CD4-positive, alpha-beta T cell treated with Interleukin-4 for 4 hours (primary cell): Measurements from ENCODE around the gene TRERF1.

Source experiments
- DNase-seq: peaks from one replicate; pipeline ENCODE4 v3.0.0-alpha.2; 2020

The TRERF1 gene

DNA sequence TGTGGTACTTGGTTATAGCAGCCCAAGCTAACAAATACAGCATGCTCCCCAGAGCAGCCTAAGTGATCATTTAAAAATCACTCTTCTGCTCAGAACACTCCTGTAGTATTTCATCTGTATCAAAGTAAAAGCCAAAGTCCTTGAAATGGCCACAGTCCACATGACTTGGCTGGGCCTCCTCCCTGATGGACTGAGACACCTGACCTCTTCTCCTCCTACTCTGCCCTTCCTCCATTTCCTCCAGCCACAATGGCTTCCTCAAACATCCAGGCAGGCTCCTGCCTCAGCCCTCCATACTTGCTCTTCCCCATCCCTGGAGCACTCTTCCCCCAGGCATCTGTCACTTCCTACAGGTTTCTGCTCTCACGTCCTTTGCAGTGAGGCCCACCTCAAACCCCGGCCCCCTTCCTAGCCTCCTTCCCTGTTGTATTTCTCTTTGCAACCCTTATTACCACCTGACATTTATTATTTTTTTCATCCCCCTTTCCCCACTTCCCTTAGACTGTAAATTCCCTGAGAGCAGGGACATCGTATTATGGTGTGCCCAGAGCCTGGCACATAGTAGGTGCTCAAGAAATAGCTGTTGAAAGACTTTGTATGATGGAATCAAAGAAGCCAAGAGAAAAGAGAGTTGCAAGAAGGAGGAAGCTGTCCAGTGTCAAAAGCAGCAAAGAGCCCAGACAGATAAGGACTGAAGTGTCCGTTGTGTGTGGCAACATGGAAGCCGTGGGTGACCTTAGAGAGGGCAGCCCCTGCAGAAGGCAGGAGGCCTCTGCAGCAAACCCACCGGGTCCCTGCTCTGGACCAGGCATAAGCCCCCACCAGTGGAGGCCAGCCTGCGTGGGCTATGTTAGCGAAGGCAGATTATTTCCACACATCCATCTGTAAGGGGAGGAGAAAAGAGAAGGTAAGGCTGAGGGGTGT lies 87.5 kb downstream of the TRERF1 start:
- no peak for DNase-seq

DNA sequence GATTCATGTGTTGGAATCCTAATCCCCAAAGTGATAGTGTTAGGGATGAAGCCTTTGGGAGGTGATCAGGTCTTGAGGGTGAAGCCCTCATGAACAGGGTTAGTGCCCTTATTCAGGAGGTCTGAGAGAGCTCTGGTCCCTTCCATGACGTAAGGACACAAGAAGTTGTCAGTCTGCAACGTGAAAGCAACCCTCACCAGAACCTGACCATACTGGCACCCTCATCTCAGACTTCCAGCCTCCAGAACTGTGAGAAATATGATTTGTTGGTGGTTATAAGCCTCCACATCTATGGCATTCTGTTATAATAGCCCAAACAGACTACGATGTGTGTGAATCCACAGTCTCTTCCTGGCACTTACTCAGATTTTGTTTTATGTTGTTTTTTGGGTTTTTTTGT lies 90.7 kb downstream of the TRERF1 start:
- DNase-seq, result no peak

DNA sequence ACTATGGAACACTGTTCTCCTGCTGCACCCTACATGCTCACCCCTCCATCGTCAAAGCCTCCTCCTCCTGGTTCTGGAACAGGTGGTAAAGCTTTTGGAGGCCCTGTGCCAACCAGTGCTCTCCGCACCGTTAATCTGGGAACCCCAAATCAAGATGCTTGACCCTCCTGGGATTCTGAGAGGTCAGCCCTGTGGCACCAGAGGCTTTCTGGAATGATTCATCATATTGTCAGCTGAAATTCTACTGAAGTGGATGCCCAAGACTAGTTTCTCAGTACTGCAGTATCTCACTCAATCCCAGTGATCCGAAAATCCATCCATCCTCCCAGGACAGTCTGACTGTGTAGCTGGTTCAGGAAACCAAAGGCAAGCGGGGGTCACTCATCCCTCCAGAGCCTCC lies 92.7 kb downstream of the TRERF1 start:
- no peak for DNase-seq

DNA sequence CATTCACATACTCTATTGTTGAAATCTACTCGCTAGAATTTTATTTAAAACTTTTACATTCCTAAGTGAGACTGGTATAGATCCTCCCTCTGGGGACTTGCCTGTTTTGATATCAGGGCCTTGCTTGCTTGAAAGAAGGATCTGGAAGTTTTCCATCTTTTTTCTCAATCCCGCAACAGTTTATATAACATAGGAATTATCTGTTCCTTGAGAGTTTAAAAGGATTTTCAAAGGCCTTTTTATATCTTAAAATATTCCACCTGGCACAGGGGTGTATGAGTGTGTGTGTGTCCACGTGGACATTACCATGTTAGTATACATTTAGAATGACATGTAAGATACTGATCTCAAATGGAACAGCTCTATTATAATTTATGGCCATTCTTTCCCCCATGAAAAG lies 96.3 kb downstream of the TRERF1 start:
- DNase-seq, result no peak

DNA sequence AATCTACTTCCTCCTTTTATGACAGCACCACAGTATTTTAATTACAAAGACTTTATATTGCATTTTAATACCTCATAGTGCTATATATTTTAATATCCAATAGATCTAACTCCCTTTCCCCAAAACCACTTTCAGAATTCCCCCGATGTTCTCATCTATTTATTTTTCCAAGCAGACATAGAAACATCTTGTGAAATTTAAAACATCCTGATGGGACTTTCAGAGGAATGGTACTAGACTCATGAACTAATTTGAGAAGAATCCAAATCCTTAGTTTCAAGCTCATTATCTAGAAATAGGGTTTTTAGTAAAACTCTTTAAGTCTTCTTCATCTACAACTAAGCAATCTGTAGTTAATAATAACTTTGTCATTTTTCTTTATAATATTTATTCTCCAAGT lies 97.0 kb downstream of the TRERF1 start:
- no peak for DNase-seq

DNA sequence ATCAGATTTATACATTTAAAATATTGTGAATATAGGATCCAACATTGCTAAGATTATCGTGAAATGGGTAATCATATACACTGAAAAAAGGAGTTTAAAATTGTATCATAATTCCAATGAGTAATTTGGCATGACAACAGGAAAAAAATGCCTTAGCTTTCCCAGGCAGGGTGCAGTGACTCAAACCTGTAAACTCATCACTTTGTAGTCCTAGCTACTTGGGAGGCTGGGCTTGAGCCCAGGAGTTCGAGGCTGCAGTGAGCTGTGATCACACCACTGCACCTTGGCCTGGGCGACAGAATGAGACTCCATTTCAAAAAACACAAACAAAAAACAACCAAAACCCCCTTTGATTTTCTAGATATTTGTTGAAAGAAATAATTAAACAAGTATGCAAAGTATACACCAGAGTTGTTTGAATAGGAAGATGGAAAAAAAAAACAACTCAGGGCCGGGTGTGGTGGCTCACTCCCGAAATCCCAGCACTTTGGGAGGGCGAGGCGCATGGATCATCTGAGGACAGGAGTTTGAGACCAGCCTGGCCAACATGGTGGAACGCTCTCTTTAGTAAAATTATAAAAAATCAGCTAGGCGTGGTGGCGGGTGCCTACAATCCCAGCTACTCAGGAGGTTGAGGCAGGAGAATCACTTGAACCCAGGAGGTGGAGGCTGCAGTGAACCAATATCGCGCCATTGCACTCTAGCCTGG lies 98.7 kb downstream of the TRERF1 start:
- no peak for DNase-seq

DNA sequence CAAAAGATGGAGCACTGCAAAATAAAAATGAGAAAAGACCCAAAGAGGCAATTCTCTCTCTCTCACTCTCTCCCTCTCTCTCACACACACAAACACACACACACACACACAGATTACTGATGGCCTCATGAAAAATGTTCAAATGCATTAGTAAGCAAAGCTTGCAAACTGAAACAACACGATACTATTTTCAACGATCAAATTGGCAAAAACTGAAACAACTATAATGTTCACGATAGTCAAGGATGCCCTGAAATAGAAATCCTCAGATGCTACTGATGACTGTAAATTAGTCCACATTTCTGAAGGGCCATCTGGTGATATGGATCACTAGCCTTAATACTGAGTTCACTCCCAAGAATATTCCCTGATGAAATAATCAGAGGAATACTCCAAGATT lies 100.8 kb downstream of the TRERF1 start:
- DNase-seq, result no peak

DNA sequence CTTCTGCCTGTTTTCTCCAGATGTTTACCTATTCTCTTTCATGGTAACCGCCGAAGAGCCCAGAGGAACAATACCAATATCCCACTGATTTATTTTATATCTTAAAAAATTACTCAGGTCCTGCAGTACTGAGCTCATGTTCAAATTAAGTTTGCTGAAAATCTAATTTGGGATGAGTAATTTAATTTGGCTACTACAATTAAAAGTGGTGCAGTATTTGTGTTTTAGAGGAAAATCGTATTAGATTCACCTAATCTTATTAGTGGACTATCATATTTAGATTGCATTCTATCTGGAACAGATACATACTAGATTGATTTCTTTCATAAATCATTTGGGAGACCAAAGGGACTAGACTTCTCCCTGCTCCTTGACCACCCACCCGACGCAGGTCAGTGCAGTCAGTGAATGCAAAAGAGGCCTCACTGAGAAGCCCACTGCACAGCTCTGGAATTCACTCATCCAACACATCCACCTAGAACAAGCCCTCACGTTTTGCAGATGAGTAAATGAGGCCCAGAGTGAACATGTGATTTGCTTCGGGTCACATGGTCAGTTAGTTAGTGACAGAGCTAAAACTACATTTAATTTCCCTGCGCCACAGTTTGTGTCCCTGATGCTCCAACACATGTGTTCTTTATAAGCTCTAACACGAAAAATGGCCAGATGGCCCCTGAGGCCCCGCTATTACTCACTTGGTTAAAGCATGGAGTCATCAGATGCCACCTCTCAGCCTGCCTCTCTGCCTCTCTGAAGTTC lies 101.8 kb downstream of the TRERF1 start:
- no peak for DNase-seq

DNA sequence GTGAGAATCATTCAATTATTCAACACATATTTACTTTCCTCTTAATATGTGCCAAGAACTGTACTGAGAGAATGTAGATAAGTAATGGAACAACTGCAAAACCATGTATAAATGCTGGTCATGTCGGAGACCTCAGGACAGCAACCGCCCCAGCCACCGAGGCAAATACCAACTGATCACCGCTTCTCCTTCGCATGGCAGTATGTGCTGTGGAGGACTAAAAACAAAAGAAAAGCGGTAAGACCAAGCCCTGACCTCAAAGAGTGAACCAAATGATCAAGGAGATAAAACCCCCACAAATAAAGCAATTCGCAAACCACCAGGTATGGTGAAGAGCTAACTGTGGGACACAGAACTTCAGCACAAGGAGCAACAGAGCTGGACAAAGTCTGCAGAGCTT lies 104.3 kb downstream of the TRERF1 start:
- DNase-seq, result no peak

DNA sequence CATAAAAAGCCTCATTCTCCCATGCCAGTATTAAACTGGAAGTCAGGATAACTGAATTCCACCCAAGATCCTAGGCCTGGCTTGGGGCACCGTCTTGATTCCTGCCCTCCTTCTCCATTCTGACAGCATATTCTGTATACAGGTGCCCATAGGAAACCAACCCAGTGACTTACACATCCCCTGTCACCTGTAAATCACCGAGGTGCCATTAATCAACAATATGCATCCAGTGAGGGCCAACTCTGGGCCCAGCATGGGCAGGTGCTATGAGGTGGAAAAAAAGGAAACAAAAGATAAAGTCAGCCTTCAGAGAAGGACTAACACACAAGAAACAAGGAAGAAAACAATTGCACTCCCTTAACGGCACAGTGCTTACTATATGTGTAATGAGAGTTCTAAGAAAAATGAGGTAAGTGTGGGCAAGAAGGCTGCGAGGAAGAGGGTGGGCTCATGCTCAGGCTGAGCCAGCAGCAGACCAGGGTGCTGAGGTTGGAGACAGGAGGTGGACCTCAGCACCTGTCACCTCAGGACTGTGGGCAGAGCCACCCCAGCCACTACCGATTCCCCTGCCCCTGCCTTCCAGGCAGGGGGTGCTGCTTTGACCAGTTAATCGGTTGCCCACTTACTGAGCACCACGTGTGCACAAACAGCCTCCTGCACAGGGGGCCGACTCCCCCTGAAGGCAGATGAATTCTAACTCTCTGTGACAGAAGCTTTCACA lies 105.9 kb downstream of the TRERF1 start:
- DNase-seq, result peak; percentile 15

DNA sequence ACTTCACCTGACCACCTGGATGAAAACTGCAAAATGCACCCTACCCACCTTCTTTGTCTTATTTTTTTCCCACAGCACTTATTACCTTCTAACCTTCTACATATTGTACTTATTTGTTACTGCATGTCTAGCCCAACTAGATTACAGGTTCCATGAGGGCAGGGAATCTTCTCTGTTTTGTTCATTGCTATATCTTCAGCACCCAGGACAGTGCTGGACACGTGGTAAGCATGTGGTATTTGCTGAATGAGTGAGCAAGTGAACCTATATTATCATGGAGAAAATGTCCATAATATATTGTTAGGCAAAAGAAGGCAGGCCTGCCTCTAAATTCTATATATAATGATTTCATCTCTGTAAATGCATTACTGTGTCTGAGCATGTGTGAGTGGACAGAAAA lies 107.0 kb downstream of the TRERF1 start:
- DNase-seq, result no peak

DNA sequence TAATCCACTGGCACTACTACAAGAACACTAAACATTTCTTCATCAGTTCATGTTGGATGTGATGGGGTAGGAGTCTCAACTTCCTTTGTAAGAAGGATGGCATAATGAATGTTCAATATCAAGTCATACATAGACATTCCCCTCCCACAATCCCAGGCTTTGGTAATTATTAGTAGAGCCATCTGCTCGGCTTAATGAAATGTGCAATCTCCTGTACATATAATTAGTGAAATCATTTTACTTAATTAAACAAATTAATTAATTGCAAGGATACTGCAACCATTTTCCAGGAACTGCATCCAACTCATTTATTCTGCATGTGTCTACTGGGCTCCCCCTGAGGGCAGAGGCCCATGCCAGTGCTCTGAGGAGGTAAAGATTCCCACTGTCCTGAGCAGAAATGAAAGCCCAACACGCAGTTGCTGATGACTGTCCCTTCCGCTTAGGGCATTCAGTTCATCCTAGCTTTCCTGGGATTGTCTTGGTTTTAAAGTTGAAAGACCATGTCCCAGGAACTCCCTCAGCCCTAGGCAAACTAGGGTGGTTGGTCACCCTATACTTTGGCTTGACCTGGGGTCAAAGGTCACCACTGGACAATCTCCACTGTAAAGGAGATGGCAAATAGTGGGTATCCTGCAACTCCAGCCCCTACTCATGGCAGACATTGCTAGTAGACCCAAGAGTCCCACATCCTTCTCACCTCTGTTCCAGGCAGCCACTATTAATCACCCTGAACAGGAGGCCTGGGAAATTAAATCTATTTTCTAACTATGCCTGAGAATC lies 109.8 kb downstream of the TRERF1 start:
- no peak for DNase-seq

DNA sequence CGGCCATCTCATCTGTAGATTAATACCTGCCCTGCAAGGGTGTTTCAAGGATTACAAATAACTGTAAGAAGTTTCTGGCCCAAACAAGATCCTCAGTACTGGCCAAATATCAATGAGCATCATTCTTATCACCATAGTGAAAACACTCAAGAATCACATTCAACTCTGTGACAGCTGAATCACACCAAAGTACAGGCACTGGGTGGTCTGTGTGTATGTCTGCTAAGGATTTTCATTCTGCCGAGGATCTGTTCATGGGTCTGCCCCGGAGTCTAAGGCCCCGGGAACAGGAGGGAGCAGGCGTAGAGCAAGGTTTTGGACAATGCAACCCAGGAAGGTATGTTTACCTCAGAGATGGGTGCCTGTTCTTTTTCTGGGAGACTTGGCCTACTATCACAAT lies 110.5 kb downstream of the TRERF1 start:
- DNase-seq, result no peak

DNA sequence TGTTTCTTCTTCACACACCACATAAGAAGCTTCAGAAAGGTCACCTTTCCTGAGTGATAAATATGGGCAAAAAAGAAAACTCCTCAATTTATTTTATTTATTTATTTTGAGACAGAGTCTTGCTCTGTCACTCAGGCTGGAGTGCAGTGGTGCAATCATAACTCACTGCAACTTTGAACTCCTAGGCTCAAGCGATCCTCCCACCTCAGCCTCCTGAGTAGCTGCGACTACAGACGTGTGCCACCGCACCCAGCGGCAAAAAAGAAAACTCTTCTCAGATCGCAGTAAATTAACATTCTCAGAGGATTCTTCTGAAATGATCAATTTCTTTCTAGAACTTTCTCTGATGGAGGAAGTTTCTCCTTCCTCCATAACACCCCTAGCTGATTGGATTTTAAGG lies 111.2 kb downstream of the TRERF1 start:
- DNase-seq, result no peak

DNA sequence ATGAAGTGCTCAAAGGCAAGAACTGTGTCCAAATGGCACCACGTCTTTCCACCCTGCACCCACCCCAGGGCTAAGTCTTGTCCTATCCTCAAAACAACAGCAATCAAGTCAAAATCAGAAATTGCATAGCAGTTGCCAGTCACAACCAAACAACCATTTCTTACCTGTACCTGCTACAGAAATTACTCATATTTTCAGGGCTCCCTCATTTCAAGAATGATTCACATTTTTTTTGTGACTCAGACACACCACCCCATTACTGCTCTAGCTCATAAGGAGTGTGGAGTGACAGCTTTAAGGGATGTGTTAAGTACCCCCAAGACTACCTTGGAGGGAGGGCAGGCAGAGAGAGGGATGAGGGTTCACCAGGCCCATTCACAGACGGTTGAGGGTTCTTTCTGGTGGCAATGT lies 111.7 kb downstream of the TRERF1 start:
- peak; percentile 51 for DNase-seq

DNA sequence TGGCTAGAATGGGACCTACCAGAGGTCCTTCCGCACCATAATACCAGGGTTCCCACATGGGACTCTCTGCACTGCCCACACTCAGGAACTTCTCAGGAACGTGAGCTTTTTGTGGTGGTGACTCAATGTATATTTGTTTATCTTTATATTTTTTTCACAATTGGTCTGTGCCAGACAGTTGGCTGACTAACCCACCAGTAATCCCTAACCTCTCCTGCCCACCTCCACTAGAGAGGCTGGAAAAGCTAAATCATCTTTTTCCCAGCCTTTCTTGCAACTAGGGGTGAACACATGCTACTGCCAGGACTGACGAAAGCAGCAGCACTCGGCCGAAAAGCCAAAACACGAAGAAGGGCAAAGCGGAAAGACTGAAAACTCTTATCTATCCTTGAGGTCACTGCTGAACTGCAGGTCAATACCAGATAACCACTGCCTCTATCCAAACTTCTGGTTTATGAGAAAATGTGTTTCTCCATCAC lies 112.9 kb downstream of the TRERF1 start:
- DNase-seq, result no peak

DNA sequence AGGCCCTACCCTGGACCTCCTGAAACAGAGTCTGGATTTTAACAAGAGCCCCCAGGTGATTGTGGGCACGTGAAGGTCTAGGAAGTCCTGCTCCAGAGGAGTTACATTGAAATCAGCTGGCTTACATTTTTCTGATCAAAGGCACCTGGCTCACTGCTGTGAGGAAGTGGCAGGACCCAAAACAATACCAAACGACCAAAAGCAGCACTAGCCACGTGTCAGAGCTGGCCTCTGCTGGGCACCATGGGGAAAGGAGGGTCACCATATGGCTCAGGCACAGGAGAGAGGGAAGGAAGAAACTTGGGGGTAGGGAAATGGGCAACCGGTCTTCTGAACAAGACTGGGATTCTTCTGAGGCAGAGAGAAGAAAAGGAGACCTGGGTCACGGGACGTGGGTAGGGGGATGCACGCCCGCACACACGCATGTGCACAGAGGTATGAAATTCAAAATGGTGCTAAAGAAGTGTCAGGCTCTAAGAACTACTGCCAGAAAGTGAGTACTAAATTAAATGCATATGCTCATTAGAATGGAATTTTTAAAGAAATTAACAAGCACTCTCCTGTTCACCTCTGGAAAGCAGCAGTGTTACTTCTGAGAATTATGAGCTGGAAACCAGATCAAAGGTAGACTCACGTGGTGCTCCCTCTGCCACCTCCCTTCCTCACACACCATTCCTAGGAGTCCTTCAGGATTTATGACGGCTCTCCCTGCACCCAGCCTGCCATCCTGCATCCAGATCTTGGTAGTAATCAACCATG lies 113.6 kb downstream of the TRERF1 start:
- no peak for DNase-seq

DNA sequence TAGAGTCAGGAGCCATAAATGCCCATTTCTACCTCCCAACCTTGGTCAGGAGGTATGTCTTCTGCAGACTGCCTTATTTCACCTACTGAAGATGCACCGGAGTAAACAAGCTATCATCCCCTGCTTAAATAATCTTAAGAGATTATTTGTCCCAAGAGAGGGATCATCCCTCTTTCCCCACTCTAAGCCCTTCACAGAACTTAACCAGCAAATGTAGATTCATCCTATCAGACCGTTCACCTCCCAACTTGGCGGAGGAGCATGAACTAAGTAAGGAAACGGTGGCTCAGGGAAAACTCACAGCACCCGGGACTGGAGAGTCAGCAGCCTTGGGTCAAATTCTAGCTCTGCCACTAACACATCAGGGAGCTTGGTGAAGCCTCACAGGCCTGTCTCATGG lies 115.3 kb downstream of the TRERF1 start:
- no peak for DNase-seq

DNA sequence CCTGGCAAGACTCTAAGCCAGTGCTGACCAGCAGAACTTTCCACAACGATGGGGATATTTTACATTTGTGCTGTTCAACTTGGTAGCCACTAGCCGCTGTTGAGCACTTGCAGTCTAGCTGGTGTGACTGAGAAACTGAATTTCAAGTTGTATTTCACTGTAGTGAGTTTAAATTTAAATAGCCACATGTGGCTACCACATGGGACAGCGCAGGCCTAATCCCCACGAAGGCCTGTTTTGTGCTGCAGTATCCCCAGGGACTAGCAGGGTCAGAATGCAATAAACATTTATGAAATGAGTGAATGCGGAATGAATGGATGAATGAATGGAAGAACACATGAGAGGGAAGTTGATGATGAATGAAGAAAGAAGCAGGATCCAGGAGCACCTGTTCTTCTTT lies 115.8 kb downstream of the TRERF1 start:
- DNase-seq, result no peak

DNA sequence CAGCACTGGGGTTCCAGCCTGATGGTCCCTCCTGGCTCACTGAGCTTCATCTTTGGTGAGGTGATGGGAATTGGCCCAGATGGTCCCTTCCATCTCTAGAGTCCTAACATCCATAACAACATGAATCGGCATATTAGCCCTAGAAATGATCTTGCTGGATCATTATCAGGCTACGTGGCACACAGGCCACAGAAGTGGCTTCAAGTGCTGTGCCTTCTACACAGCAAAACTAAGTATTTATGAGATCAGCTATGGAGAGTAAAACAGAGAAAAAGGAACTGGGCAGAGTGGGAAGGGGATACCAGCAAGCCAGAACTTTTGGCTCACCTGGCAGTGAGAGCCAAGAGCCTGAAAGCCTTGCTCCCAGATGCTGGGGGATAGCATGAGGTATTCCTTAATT lies 116.9 kb downstream of the TRERF1 start:
- no peak for DNase-seq

DNA sequence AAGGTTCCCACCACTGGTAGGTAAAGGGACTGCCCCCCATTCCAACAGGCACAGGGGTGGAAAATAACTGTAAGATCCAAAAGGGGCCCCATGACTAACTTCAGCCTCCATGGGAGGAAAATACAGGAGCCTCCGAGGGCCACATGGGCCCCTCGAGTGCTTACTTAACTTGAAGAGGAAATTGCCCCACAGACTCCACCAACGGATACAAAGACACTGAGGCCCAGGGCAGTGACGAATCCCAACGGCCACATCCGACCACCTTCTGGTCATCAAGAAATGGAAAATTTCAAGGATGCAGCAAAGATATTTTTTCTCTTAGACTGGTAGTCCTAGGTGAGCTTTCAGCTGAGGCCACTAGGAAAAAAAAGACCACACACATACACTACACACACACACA lies 118.1 kb downstream of the TRERF1 start:
- DNase-seq, result no peak
